HepG2 (cell line): Measurements from ENCODE around the gene RBBP8NL. TPM values are rescaled to one million over a fixed set of nuclear protein-coding genes. Genes with fewer than 3 reads are reported as not detected.

Experiments used
- CC2D1A ChIP-seq: sonication (generic); formaldehyde crosslinking; IDR thresholded peaks from 2 replicates; pipeline ENCODE4 v1.8.1; 2023; ENCODE audit warnings: mild to moderate bottlenecking, missing genetic modification reagents
- FUBP1 ChIP-seq: sonication (generic); formaldehyde crosslinking; IDR thresholded peaks from 2 replicates; pipeline ENCODE4 v1.5.1; 2020; ENCODE audit warnings: missing genetic modification reagents, mild to moderate bottlenecking, borderline replicate concordance
- HNF1A ChIP-seq, 2 experiments: sonication (generic) in 1 of 2; formaldehyde crosslinking in 1 of 2; IDR thresholded peaks; 2 replicates each; pipeline versions ENCODE4 v1.4.0 to v1.6.1; 2016 to 2020; ENCODE audit warnings: borderline replicate concordance in 1 of 2, low read depth in 1 of 2, mild to moderate bottlenecking in 1 of 2, missing genetic modification reagents in 1 of 2
- IRX3 ChIP-seq: sonication (generic); formaldehyde crosslinking; IDR thresholded peaks from 2 replicates; pipeline ENCODE4 v1.8.1; 2023; ENCODE audit warnings: mild to moderate bottlenecking, low read depth, missing genetic modification reagents, borderline replicate concordance
- KDM5A ChIP-seq: fragments of 200-600 bp; sonication (generic); IDR thresholded peaks from 2 replicates; pipeline ENCODE4 v1.7.0; 2018; ENCODE audit warnings: antibody characterized with exemption, mild to moderate bottlenecking, low read length, borderline replicate concordance
- MAFK ChIP-seq, 2 experiments: IDR thresholded peaks in 1 of 2; conservative IDR thresholded peaks in 1 of 2; 2 replicates each; pipeline ENCODE4 v1.6.1; 2011; ENCODE audit warnings: improper control_type of control experiment in 2 of 2, low read length in 2 of 2
- NFKB2 ChIP-seq: sonication (generic); formaldehyde crosslinking; IDR thresholded peaks from 2 replicates; pipeline ENCODE4 v1.4.0; 2020; ENCODE audit warnings: missing genetic modification reagents, borderline replicate concordance
- PHF8 ChIP-seq: sonication (generic); formaldehyde crosslinking; IDR thresholded peaks from 2 replicates; pipeline ENCODE4 v1.5.0; 2020; ENCODE audit warnings: missing genetic modification reagents
- SSRP1 ChIP-seq: IDR thresholded peaks from 2 replicates; pipeline ENCODE4 v1.6.1; 2016; ENCODE audit warnings: control low read depth
- SYNCRIP ChIP-seq: fragments of 200-400 bp; formaldehyde crosslinking; IDR thresholded peaks from 2 replicates; pipeline ENCODE4 v1.6.1; 2018; ENCODE audit warnings: mild to moderate bottlenecking, low read depth, low read length; ENCODE audit not compliant: insufficient read depth
- TEF ChIP-seq: sonication (generic); formaldehyde crosslinking; IDR thresholded peaks from 2 replicates; pipeline ENCODE4 v1.5.0; 2020; ENCODE audit warnings: missing genetic modification reagents
- XRCC5 ChIP-seq: fragments of 200-400 bp; formaldehyde crosslinking; optimal IDR thresholded peaks from 2 replicates; pipeline ENCODE3; 2017; ENCODE audit warnings: mild to moderate bottlenecking, low read length
- ZBTB33 ChIP-seq: sonication (generic); formaldehyde crosslinking; IDR thresholded peaks from 2 replicates; pipeline ENCODE4 v1.4.0; 2020; ENCODE audit warnings: missing genetic modification reagents
- ZBTB7B ChIP-seq: sonication (generic); formaldehyde crosslinking; IDR thresholded peaks from 2 replicates; pipeline ENCODE4 v1.4.0; 2020; ENCODE audit warnings: missing genetic modification reagents
- ZFP1 ChIP-seq: IDR thresholded peaks from 2 replicates; pipeline ENCODE4 v1.6.1; 2016
- ZNF234 ChIP-seq: sonication (generic); formaldehyde crosslinking; conservative IDR thresholded peaks from 2 replicates; pipeline ENCODE4 v1.5.1; 2020; ENCODE audit warnings: mild to moderate bottlenecking, missing genetic modification reagents
- ZNF790 ChIP-seq: sonication (generic); formaldehyde crosslinking; IDR thresholded peaks from 2 replicates; pipeline ENCODE4 v1.8.0; 2022; ENCODE audit warnings: missing genetic modification reagents, mild to moderate bottlenecking, borderline replicate concordance
- polyA plus RNA-seq, 8 experiments: library from polyadenylated mRNA; depleted of rRNA in 3 of 8; stranded (reverse) in 7 of 8; unstranded in 1 of 8; fragments of >200 nt; fragmentation: Illumina TruSeq in 4 of 8; extraction: Trizol in 4 of 8; gene quantifications; 2 replicates each; pipeline versions ENCODE4 v1.2.1 to v1.2.3, GENCODE V29; 2011 to 2016; ENCODE audit warnings: low read depth in 4 of 8, missing spikeins in 1 of 8, mixed read lengths in 1 of 8; ENCODE audit not compliant: insufficient read depth in 1 of 8
- total RNA-seq, 5 experiments: library from RNA; depleted of rRNA; stranded (reverse); fragments of >200 nt; fragmentation: Illumina TruSeq; extraction: Trizol; gene quantifications; 2 replicates each; pipeline ENCODE4 v1.2.3, GENCODE V29; 2016; ENCODE audit warnings: low read depth in 1 of 5
- TF ChIP-seq, protein P1 (sequence below): sonication (generic); formaldehyde crosslinking; IDR thresholded peaks from 2 replicates; pipeline ENCODE4 v1.8.1; 2023; ENCODE audit warnings: missing genetic modification reagents, mild to moderate bottlenecking, borderline replicate concordance

RBBP8NL gene
- total and polyA plus RNA-seq, 2 of the 13 experiments (the other 11 are each of a cell fraction or from before 2014, with no cell fraction given): 0.69 to 0.86 TPM

DNA sequence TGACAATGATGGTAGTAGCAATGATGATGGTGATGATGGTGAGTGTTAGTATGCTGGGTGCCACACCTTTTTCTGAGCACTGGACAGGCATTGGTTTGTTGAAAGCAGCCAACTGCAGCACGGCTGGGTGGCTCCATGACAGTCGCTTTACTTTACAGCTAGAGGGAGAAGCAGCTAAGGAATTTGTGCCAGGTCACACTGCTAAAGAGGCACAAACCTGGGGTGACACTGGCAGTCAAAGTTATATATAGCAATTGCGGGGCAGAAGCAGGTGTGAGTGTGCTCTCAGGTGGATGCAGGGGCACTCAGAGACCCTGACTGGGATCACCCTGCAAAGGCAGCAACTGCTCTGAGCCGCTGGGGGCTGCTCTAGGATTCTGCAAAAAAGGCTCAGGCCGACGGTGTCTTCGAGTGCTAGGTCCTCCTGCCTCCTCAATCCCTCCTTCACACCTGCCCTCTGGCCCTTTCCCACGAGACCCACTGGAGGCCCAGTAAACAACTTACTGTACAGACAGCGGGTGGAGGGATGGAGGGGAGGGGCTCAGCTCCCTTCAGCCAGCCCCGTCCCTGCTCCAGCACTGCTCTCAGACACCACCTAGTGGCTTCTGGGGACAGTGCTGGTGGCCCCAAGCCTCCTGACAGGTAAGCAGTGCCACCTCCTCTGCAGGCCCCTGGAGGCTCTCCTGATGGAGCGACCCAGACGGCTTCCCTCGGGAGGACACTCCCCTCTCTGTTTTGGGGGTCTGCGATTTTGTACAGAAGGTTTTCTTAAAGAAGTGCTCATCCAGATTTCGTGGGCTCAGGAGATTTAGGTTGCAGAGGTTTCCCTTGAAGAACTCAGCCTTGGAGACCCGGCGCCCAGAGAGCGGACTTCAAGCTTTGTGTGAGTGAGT lies 44.8 kb downstream of the RBBP8NL start (continued):
- no peak for TF ChIP-seq HNF1A (IDR thresholded peaks at IDR 0.05; ENCODE audit: low read depth)
- TF ChIP-seq HNF1A (CRISPR knock-in tag; IDR thresholded peaks at IDR 0.05; ENCODE audit: borderline replicate concordance): no peak; the same call in 1 of the 2 replicates
- TF ChIP-seq ZBTB7B (CRISPR knock-in tag): peak; percentile 53; the same call in 1 of the 2 replicates
- no peak for TF ChIP-seq MAFK (conservative IDR thresholded peaks at IDR 0.05 in 1 of 2, IDR thresholded peaks at IDR 0.05 in 1 of 2; ENCODE audit: low read length in 2 of 2)
- TF ChIP-seq PHF8 (CRISPR knock-in tag): 0 out of 2 replicates have a peak, but pooled peaks have one; percentile 45
- peak; percentile 92; the same call in 1 of the 2 replicates for TF ChIP-seq NFKB2 (CRISPR knock-in tag)
- peak; percentile 97 for TF ChIP-seq SSRP1
- TF ChIP-seq ZFP1: no peak
- no peak for TF ChIP-seq SYNCRIP
- TF ChIP-seq IRX3 (CRISPR knock-in tag): no peak; the same call in 1 of the 2 replicates
- TF ChIP-seq XRCC5: peak; percentile 99
- no peak for TF ChIP-seq FUBP1 (CRISPR knock-in tag)
- TF ChIP-seq ZNF234 (CRISPR knock-in tag): no peak
- TF ChIP-seq ZBTB33 (CRISPR knock-in tag): peak; percentile 84; the same call in 1 of the 2 replicates
- TF ChIP-seq ZNF790 (CRISPR knock-in tag): no peak
- TF ChIP-seq TEF (CRISPR knock-in tag): no peak
- TF ChIP-seq CC2D1A: no peak
- TF ChIP-seq, protein P1, sequence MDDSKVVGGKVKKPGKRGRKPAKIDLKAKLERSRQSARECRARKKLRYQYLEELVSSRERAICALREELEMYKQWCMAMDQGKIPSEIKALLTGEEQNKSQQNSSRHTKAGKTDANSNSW: 0 out of 2 replicates have a peak, but pooled peaks have one; percentile 19
- no peak for TF ChIP-seq KDM5A
